Osteocyte (in vitro differentiated cells): Measurements from ENCODE around the gene KIF1A. TPM values are rescaled to one million over a fixed set of nuclear protein-coding genes. Genes with fewer than 3 reads are reported as not detected.

ENCODE experiments used
- DNase-seq: peaks from one replicate; pipeline ENCODE4 v3.0.0; 2021; ENCODE audit warnings: mixed read lengths; ENCODE audit not compliant: unreplicated experiment; ENCODE audit errors: extremely low spot score
- H3K27ac Mint-ChIP-seq: one replicate; pipeline ENCODE4 v1.8.0; 2021; ENCODE audit warnings: mild to moderate bottlenecking, mixed read lengths; ENCODE audit not compliant: unreplicated experiment
- H3K27me3 Mint-ChIP-seq: one replicate; pipeline ENCODE4 v1.8.0; 2021; ENCODE audit warnings: mixed read lengths; ENCODE audit not compliant: unreplicated experiment
- H3K36me3 Mint-ChIP-seq: one replicate; pipeline ENCODE4 v1.8.0; 2021; ENCODE audit warnings: mixed read lengths; ENCODE audit not compliant: unreplicated experiment
- H3K4me1 Mint-ChIP-seq: one replicate; pipeline ENCODE4 v1.8.0; 2021; ENCODE audit warnings: mixed read lengths; ENCODE audit not compliant: unreplicated experiment
- H3K4me3 Mint-ChIP-seq: one replicate; pipeline ENCODE4 v1.8.0; 2021; ENCODE audit warnings: mild to moderate bottlenecking, moderate library complexity, mixed read lengths; ENCODE audit not compliant: unreplicated experiment
- H3K9me3 Mint-ChIP-seq: one replicate; pipeline ENCODE4 v1.8.0; 2021; ENCODE audit warnings: mixed read lengths; ENCODE audit not compliant: unreplicated experiment
- total RNA-seq: library from RNA; stranded (reverse); gene quantifications from 2 replicates; pipeline ENCODE4 v1.2.1, GENCODE V29; 2021
- TF ChIP-seq, protein P1 (sequence below): fragments of 200-600 bp; sonication (generic); IDR thresholded peaks from 2 replicates; pipeline ENCODE4 v1.5.0; 2021; ENCODE audit warnings: antibody characterized with exemption, mild to moderate bottlenecking, moderate library complexity

The KIF1A gene
- total RNA-seq, 1 donor from 2014 or later = 5.6 TPM

DNA sequence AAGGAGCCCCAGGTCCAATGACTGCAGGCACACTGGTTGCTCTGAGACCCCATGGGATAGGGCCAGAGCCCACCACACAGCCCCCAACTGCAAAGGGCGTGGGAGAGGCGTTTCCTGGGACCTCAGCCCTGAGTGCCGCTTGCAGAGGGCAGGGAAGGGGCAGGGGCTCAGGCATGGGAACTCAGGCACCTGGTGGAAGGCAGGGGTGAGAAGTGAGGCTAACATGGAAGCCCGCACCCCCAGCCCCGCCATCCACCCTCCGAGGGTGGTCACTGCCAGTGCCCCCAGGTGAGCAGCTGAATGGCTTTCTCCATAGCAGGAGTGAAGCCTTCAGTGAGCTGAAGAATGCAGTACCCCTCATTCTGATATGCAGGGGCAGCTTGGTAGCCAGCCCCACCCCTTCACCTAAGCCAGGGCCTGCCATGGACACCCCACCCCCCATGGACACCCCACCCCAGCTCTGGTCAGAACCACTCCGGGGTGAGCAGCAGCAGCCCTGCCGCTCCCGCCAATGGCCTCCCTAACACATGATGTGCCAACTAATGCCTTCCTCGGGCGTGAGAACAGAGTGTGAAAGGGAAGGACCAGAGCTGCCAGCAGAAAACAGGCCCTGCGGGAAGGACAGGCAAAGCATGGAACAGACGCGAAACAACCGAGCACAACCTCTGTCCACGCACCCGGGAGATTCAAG, 6.6 kb downstream of the KIF1A start:
- Mint-ChIP-seq H3K9me3 (peaks cover 11% of the 10 kb centered on the region), H3K27ac (no peak overlapping the region), H3K4me3 (no peak overlapping the region), H3K36me3 (no peaks in the 10 kb centered on the region), H3K4me1 (peaks cover 1% of the 10 kb centered on the region), H3K27me3 (peaks cover 6% of the 10 kb centered on the region)
- peak; percentile 75 for DNase-seq
- TF ChIP-seq, protein P1, sequence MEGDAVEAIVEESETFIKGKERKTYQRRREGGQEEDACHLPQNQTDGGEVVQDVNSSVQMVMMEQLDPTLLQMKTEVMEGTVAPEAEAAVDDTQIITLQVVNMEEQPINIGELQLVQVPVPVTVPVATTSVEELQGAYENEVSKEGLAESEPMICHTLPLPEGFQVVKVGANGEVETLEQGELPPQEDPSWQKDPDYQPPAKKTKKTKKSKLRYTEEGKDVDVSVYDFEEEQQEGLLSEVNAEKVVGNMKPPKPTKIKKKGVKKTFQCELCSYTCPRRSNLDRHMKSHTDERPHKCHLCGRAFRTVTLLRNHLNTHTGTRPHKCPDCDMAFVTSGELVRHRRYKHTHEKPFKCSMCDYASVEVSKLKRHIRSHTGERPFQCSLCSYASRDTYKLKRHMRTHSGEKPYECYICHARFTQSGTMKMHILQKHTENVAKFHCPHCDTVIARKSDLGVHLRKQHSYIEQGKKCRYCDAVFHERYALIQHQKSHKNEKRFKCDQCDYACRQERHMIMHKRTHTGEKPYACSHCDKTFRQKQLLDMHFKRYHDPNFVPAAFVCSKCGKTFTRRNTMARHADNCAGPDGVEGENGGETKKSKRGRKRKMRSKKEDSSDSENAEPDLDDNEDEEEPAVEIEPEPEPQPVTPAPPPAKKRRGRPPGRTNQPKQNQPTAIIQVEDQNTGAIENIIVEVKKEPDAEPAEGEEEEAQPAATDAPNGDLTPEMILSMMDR = no peak

DNA sequence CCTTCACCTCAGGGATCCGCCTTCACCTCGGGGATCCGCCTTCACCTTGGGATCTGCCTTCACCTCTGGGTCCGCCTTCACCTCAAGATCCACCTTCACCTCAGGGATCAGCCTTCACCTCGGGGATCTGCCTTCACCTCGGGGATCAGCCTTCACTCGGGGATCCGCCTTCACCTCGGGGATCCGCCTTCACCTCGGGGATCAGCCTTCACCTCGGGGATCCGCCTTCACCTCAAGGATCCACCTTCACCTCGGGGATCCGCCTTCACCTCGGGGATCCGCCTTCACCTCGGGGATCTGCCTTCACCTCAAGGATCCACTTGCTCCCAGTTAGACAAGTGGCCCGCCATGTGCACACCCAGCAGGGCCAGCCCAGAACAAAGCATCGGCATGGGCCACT, 7.3 kb downstream of the KIF1A start:
- Mint-ChIP-seq H3K27me3 (peaks cover 2% of the 10 kb centered on the region), H3K9me3 (peaks cover 11% of the 10 kb centered on the region), H3K36me3 (no peaks in the 10 kb centered on the region), H3K4me1 (no peaks in the 10 kb centered on the region), H3K27ac (no peak overlapping the region), H3K4me3 (no peak overlapping the region)
- peak; percentile 77 for DNase-seq
- TF ChIP-seq, protein P1 = no peak

DNA sequence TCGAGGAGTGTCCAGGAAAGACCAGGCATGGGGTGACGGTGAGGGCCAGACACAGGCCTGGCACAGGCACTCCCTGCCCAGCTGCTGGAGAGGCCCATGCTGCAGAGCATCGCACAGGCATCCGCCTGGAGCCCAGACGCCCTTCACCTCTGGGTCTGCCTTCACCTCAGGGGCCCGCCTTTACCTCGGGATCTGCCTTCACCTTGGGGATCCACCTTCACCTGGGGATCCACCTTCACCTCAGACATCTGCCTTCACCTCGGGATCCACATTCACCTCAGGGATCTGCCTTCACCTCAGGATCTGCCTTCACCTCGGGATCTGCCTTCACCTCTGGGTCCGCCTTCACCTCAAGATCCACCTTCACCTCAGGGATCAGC, 7.7 kb downstream of the KIF1A start:
- peak; percentile 63 for DNase-seq
- Mint-ChIP-seq H3K27ac (no peak overlapping the region), H3K4me3 (no peak overlapping the region)

DNA sequence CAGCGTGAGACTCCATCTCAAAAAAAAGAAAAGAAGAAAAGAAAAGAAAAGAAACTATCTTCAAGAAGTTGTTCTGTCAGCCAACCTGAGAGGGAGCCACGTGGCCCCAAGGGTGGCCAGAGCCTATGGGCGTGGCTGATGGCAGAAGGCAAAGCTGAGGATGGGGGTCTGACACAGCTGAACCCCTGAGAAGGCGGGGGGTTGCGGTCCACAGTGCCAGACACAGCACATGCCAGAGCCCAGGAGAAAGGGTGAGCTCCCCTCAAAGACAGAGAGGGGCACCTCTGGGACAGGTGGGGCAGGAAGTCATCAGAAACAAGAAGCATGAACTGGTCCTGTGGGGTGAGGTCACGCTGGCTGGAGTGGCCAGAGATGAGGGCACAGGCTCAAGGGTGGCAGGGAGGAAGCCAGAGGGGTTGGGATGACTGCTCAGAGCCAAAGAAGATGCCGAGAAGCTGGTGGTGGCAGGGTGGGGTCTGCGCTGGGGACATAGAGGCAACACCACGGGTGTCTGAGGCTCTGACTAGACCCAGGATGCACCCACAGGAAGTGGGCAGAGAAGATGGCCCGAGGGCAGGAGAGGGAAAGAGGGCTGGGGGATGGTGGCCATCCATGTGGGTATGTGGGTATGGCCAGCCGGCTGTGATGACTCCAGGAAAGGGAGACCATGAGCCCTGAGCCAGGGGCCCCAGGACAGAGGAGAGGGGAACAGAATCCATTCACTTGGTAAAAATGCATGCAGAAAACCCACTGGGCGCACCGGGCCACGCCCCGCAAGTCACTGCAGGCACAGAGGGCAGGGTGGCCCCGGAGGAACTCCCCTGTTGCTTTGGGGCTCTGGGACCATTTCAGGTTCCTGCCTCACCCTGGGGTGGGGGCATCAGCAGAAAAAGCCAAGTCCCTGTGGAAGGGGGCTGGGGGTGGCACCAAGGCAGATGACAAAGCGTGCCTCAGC, 8.4 kb downstream of the KIF1A start:
- H3K4me3 Mint-ChIP-seq = no peak overlapping the region
- no peaks in the 10 kb centered on the region for H3K36me3 Mint-ChIP-seq
- H3K27me3 Mint-ChIP-seq = no peaks in the 10 kb centered on the region
- TF ChIP-seq, protein P1 = no peak
- no peaks in the 10 kb centered on the region for H3K4me1 Mint-ChIP-seq
- H3K9me3 Mint-ChIP-seq = peaks cover 11% of the 10 kb centered on the region
- no peak overlapping the region for H3K27ac Mint-ChIP-seq
- DNase-seq = peak; percentile 83

More for the DNA sequence above, 7.7 kb downstream of the KIF1A start:
- Mint-ChIP-seq H3K4me1 (no peaks in the 10 kb centered on the region), H3K27me3 (no peaks in the 10 kb centered on the region), H3K9me3 (peaks cover 11% of the 10 kb centered on the region), H3K36me3 (no peaks in the 10 kb centered on the region)
- TF ChIP-seq, protein P1 = no peak

DNA sequence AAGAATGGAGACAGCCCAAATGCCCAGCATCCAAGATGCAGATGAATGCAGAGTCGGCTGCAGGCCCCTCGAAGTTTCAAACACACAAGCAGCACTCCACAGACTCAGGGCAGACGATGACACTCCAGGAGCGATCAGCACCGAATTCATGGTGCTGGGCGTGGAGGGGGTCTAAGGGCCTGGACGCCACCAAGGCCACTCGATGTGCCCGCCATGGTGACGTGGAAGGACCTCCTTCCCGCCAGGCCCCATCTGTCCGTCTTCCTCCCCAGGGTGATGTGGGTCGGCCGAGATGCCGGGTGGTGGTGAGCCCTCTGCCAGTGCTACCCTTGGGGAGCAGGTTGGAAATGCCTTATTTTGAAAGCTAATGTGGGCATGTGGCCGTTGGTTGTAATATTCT, 9.4 kb downstream of the KIF1A start:
- TF ChIP-seq, protein P1 = no peak
- no peak overlapping the region for H3K4me3 Mint-ChIP-seq
- H3K27ac Mint-ChIP-seq = no peak overlapping the region
- DNase-seq = peak; percentile 73
- H3K9me3 Mint-ChIP-seq = peaks cover 11% of the 10 kb centered on the region
- no peaks in the 10 kb centered on the region for H3K4me1 Mint-ChIP-seq
- no peaks in the 10 kb centered on the region for H3K36me3 Mint-ChIP-seq
- peaks cover 5% of the 10 kb centered on the region for H3K27me3 Mint-ChIP-seq
